Stomach (tissue), 4 donors: Measurements from ENCODE around the gene MEX3B.
"Not testable (repeated sequence)": the region's sequence is repeated elsewhere in the genome, so short reads cannot be mapped to it uniquely, and the experiment has no call there.

Experiments
- CTCF ChIP-seq, 7 experiments: fragments of 450-650 bp in 4 of 7; fragments of 200-600 bp in 3 of 7; sonication (generic) in 3 of 7; IDR thresholded peaks; one replicate each; pipeline ENCODE4 v1.5.1; 2016 to 2019; ENCODE audit warnings: antibody characterized with exemption in 7 of 7, control low read depth in 2 of 7, mild to moderate bottlenecking in 1 of 7
- POLR2A ChIP-seq, 4 donors: fragments of 450-650 bp; IDR thresholded peaks; one replicate each; pipeline ENCODE4 v1.6.1; 2016; ENCODE audit warnings: antibody characterized with exemption in 4 of 4, control low read depth in 2 of 4, mild to moderate bottlenecking in 1 of 4, moderate library complexity in 1 of 4
- POLR2AphosphoS5 ChIP-seq, 3 donors: sonication (generic); formaldehyde crosslinking; IDR thresholded peaks; one replicate each; pipeline ENCODE4 v1.6.1; 2016; ENCODE audit warnings: antibody characterized with exemption in 3 of 3

GRCh38 chr15:81995081-81995480 lies 50.7 kb downstream of the MEX3B start:
- TF ChIP-seq CTCF, POLR2A, POLR2AphosphoS5 (IDR thresholded peaks at IDR 0.05): not testable (repeated sequence)
